Activated CD4-positive, alpha-beta T cell treated with anti-CD3 and anti-CD28 coated beads, Interleukin-2, amount 10 ng/mL, durations not matched to agents 24 days and 14 days (primary cell): ENCODE results near the gene ITPK1. TPM values are rescaled to one million over a fixed set of nuclear protein-coding genes. Genes with fewer than 3 reads are reported as not detected.

ENCODE experiments used
- total RNA-seq: library from RNA; stranded (reverse); gene quantifications from 2 replicates; pipeline ENCODE4 v1.2.3, GENCODE V29; 2022

Gene ITPK1
- total RNA-seq, 1 donor from 2014 or later, result 71.0 TPM

Other genes starting within 250 kb of the ITPK1 start
- not detected in 2 replicates for gene CHGA, start 192.8 kb downstream of the ITPK1 start, total RNA-seq
- 16.2 and 17.1 TPM in 2 replicates for gene MOAP1, start 69.0 kb upstream of the ITPK1 start, total RNA-seq
- gene LYSET, start 69.4 kb upstream of the ITPK1 start, total RNA-seq, result 14.7 and 18.6 TPM in 2 replicates
- gene GON7, start 91.1 kb upstream of the ITPK1 start, total RNA-seq, result 16.3 and 17.0 TPM in 2 replicates
- 32.5 and 35.3 TPM in 2 replicates for gene UBR7, start 91.3 kb upstream of the ITPK1 start, total RNA-seq
- 15.2 and 19.4 TPM in 2 replicates for gene BTBD7, start 217.1 kb upstream of the ITPK1 start, total RNA-seq
- not detected in 2 replicates for gene COX8C, start 231.3 kb upstream of the ITPK1 start, total RNA-seq